ENCODE data around the gene FGFR1OP2. TPM values are rescaled to one million over a fixed set of nuclear protein-coding genes. Genes with fewer than 3 reads are reported as not detected.

FGFR1OP2 gene
- total RNA-seq, 4 donors from 2014 or later = 45.8 to 74.8 (median 51.4) TPM

DNA sequence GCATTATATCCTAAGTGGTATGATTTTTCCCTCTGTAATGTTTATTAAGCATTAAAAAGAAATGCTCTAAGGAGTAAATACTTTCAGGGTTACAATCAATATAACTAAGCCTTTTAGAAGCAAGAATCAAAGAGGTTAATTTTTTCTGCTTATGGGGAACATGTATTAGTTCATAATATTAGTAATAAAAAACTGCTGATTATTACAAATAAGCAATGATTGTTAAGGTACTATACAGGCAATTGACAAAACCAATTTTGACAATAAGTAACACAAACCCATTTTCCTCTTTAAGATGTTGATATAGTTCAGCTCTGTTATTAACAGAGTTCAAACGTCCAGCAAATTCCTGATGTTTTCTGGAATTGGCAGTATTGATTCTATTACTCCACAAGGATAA, 32.2 kb upstream of the FGFR1OP2 start:
- no peaks in the 10 kb centered on the region for H3K9me3 ChIP-seq
- no peak overlapping the region for H3K27ac ChIP-seq
- no peaks in the 10 kb centered on the region for H3K27me3 ChIP-seq
- no peak for DNase-seq (ENCODE audit: low spot score in 2 of 2)
- WGBS = 47% methylated on average over 1 of the region's 1 CpG
- H3K36me3 ChIP-seq = peaks cover 59% of the 10 kb centered on the region
- H3K4me1 ChIP-seq = peaks cover 9% of the 10 kb centered on the region
- no peak overlapping the region for H3K4me3 ChIP-seq
- TF ChIP-seq EP300 (IDR thresholded peaks at IDR 0.05) (no peak), POLR2A (IDR thresholded peaks at IDR 0.05) (no peak), POLR2AphosphoS5 (IDR thresholded peaks at IDR 0.05) (no peak)
- TF ChIP-seq, protein P1, sequence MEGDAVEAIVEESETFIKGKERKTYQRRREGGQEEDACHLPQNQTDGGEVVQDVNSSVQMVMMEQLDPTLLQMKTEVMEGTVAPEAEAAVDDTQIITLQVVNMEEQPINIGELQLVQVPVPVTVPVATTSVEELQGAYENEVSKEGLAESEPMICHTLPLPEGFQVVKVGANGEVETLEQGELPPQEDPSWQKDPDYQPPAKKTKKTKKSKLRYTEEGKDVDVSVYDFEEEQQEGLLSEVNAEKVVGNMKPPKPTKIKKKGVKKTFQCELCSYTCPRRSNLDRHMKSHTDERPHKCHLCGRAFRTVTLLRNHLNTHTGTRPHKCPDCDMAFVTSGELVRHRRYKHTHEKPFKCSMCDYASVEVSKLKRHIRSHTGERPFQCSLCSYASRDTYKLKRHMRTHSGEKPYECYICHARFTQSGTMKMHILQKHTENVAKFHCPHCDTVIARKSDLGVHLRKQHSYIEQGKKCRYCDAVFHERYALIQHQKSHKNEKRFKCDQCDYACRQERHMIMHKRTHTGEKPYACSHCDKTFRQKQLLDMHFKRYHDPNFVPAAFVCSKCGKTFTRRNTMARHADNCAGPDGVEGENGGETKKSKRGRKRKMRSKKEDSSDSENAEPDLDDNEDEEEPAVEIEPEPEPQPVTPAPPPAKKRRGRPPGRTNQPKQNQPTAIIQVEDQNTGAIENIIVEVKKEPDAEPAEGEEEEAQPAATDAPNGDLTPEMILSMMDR (IDR thresholded peaks at IDR 0.05) = no peak

DNA sequence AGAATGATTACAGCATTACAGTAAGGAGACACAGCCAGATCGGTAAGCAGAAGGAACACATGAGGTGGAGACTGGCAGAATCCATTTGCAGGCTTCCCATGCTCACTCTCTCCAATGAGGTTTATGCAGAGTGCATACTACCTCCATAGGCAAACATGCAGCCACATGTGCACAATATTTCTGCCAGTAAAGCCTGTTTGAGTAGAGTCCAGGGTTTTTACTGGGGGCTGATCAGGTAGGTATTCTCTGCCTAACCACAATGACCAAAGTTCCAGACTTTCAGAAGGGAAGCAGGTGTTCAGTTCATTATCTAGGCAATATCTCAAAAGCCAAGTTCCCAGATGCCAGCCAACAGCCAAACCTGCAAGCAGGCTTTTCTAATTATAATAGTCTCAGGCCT, 31.6 kb upstream of the FGFR1OP2 start:
- DNase-seq (ENCODE audit: low spot score in 2 of 2) = no peak
- TF ChIP-seq POLR2A (IDR thresholded peaks at IDR 0.05) = no peak
- TF ChIP-seq EP300 (IDR thresholded peaks at IDR 0.05) = no peak
- TF ChIP-seq, protein P1 (IDR thresholded peaks at IDR 0.05) = no peak
- TF ChIP-seq POLR2AphosphoS5 (IDR thresholded peaks at IDR 0.05) = no peak
- no peaks in the 10 kb centered on the region for H3K9me3 ChIP-seq

DNA sequence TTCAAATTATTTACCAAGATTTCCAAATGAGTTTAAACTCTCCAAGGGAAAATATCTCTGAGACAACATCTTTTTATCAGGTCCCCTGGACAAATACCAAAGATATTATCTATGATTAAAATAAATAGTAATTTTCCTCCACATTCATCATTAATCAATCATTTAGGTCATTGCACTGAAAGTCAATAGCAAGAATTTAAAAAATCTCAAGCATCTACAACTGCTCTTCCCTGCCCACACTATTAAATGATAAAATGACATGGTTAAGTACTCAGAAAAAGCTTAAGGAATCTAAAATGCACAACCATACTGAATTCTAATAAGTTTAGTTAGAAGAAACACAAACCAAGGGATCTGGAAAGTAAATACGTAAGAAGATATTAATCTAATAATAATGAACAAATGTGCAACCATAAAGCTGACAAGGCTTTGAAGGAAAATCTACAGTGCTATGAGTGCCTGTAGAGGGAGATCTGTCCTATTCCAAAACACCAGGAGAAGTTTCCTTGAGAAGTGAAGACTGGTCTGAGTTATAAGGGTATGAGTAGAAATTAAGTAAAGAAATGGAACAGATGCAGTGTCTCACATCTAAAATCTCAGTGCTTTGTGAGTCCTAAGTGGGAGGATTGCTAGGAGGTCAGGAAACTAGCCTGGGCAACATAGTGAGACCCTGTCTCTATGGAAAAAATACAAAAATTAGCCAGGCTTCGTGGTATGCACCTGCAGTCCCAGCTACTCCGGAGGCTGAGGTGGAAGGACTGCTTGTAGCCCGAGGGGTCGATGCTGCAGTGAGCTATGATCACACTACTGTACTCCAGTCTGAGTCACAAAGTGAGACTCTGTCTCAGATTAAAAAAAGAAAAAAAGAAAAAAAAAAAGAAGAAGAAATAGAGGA, 19.7 kb upstream of the FGFR1OP2 start:
- no peak overlapping the region for H3K4me3 ChIP-seq
- no peak for DNase-seq (ENCODE audit: low spot score in 2 of 2)
- no peak for TF ChIP-seq EP300 (IDR thresholded peaks at IDR 0.05)
- TF ChIP-seq POLR2AphosphoS5 (IDR thresholded peaks at IDR 0.05) = no peak
- TF ChIP-seq, protein P1 (IDR thresholded peaks at IDR 0.05) = no peak
- TF ChIP-seq POLR2A (IDR thresholded peaks at IDR 0.05) = no peak
- no peaks in the 10 kb centered on the region for H3K27me3 ChIP-seq
- H3K4me1 ChIP-seq = no peaks in the 10 kb centered on the region
- H3K36me3 ChIP-seq = peaks cover 39% of the 10 kb centered on the region
- no peak overlapping the region for H3K27ac ChIP-seq
- WGBS = 77% methylated on average over 5 of the region's 5 CpGs
- H3K9me3 ChIP-seq = no peaks in the 10 kb centered on the region

More for the DNA sequence above, 31.6 kb upstream of the FGFR1OP2 start:
- no peaks in the 10 kb centered on the region for H3K27me3 ChIP-seq
- 20% methylated on average over 1 of the region's 1 CpG for WGBS
- no peak overlapping the region for H3K4me3 ChIP-seq
- no peak overlapping the region for H3K27ac ChIP-seq
- H3K36me3 ChIP-seq = peaks cover 61% of the 10 kb centered on the region
- H3K4me1 ChIP-seq = peaks cover 9% of the 10 kb centered on the region

DNA sequence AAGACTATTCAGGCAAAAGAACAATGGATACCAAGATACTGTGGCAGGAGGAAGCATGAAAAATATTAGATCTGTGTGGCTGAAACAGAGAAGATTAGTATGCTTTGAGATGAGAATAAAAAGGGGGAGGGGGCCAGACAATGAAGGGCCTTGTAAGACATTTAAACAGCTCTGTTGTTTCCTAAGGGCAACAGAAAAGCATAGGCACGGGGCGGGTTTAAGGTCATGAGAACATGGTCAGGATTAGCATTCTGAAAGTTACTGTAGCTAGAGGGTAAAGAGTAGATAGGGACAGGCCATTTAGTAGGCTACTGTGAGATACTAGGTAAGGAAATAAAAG, 19.1 kb upstream of the FGFR1OP2 start:
- H3K36me3 ChIP-seq = peaks cover 41% of the 10 kb centered on the region

DNA sequence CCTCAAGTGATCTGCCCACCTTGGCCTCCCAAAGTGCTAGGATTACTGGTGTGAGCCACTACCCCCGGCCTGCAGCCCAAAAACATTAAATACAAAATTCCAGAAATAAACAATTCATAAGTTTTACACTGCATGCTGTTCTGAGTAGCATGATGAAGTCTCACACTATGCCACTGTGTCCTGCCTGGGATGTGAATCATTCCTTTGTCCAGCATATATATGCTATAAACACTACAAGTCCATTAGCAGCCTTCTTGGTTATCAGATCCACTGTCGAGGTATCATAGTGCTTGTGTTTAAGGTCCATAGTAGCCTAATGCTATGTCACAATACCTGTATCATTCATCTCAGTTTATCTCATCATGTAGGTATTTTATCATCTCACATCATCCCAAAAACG, 16.4 kb upstream of the FGFR1OP2 start:
- Histone ChIP-seq H3K9me3 (no peaks in the 10 kb centered on the region), H3K4me1 (no peaks in the 10 kb centered on the region), H3K27ac (no peak overlapping the region), H3K36me3 (peaks cover 64% of the 10 kb centered on the region), H3K27me3 (no peaks in the 10 kb centered on the region), H3K4me3 (no peak overlapping the region)
- no peak for DNase-seq (ENCODE audit: low spot score in 2 of 2)
- no peak for TF ChIP-seq EP300 (IDR thresholded peaks at IDR 0.05)
- WGBS = 80% methylated on average over 3 of the region's 3 CpGs

More for the DNA sequence above, 19.1 kb upstream of the FGFR1OP2 start:
- Histone ChIP-seq H3K4me3 (no peak overlapping the region), H3K27ac (no peak overlapping the region), H3K9me3 (no peaks in the 10 kb centered on the region), H3K4me1 (no peaks in the 10 kb centered on the region), H3K27me3 (no peaks in the 10 kb centered on the region)
- no peak for DNase-seq (ENCODE audit: low spot score in 2 of 2)
- 75% methylated on average over 2 of the region's 2 CpGs for WGBS
- TF ChIP-seq EP300 (IDR thresholded peaks at IDR 0.05) (no peak), POLR2A (IDR thresholded peaks at IDR 0.05) (no peak), POLR2AphosphoS5 (IDR thresholded peaks at IDR 0.05) (no peak)
- TF ChIP-seq, protein P1 (IDR thresholded peaks at IDR 0.05) = no peak

Measured in suprapubic skin (tissue), 4 donors.